ENCODE measurements around the gene CDH22.

CDH22 gene

GRCh38 chr20:46333161-46333991 is 25.1 kb upstream of the CDH22 start:
- H3K4me3 ChIP-seq (ENCODE audit: low read length): no peak overlapping the region
- no peak for TF ChIP-seq CTCF (conservative IDR thresholded peaks at IDR 0.05; ENCODE audit: low read depth, low read length)
- DNase-seq (ENCODE audit: low read depth): no peak

GRCh38 chr20:46332373-46333160 is 24.3 kb upstream of the CDH22 start:
- no peak for DNase-seq (ENCODE audit: low read depth)
- H3K4me3 ChIP-seq (ENCODE audit: low read length): no peak overlapping the region
- no peak for TF ChIP-seq CTCF (conservative IDR thresholded peaks at IDR 0.05; ENCODE audit: low read depth, low read length)

DNA sequence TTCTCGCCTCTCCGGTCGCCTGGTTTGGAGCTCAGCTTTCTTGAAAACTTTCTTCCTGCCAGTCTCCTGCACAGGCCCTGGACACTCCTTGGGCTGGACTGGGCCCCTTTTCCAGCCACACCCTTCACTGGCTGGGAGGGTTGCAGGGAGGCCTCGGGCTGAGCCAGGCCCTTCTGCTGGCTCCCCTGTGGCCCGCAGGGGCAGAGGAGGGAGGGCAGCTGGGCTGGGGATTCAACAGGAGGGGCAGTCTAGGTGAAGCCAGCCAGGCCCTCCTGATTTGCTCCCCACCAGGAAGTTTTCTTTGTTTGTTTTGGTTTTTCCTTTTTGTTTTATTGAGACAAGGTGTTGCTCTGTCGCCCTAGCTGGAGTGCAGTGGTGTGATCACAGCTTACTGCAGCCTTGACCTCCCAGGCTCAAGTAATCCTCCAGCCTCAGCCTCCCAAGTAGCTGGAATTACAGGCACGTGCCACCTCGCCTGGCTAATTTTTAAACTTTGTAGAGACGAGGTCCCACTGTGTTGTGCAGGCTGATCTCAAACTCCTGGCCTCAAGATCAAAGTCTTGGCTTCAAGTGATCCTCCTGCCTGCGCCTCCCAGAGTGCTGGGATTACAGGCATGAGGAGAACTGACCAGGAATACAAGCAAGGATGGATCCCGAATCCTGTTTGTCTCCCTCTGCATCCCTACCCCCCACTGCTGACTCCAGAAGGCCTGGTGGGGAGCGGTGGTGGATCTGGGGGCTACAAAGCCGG is 23.5 kb upstream of the CDH22 start:
- no peak for TF ChIP-seq CTCF (conservative IDR thresholded peaks at IDR 0.05; ENCODE audit: low read depth, low read length)
- no peak overlapping the region for H3K4me3 ChIP-seq (ENCODE audit: low read length)
- no peak for DNase-seq (ENCODE audit: low read depth)

- TF ChIP-seq CTCF (conservative IDR thresholded peaks at IDR 0.05; ENCODE audit: low read depth, low read length): no peak
- no peak for DNase-seq (ENCODE audit: low read depth)
- no peak overlapping the region for H3K4me3 ChIP-seq (ENCODE audit: low read length)
Observed at GRCh38 chr20:46330831-46331371, 22.6 kb upstream of the CDH22 start.

DNA sequence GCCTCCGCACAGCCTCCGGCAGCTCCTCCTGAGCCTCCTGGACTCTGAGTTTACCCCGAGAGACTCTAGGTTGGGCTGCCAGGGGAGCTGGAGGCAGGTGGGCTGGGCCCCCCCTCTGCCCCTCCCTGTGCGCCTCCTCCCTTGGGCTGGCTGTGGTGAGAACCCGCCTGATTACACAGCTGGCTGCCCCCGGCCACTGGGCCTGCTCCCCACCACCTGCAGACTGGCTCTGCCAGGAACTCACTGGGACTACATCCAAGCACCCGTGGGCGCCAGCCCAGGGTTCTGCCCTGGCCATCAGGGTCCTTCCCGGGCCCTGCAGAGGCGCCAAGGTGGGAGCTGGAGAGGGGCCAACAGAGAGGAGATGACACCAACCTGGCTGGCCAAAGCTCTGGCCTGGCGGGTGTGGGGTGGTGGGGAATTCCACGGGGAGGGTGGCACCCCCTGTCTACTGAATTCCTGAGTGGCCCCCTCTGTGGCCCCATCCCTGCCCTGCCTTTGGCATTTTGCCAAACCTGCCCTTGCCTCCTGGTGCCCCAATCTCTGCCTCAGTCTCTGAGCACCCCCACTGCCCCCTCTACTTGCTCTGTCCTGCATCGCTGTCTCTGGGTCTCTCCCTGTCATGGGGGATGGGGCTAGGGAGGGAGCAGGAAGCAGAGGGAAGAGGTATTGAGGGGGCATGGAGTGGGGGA is 21.9 kb upstream of the CDH22 start:
- DNase-seq (ENCODE audit: low read depth): no peak
- H3K4me3 ChIP-seq (ENCODE audit: low read length): no peak overlapping the region
- no peak for TF ChIP-seq CTCF (conservative IDR thresholded peaks at IDR 0.05; ENCODE audit: low read depth, low read length)

- no peak overlapping the region for H3K4me3 ChIP-seq (ENCODE audit: low read length)
- no peak for DNase-seq (ENCODE audit: low read depth)
- no peak for TF ChIP-seq CTCF (conservative IDR thresholded peaks at IDR 0.05; ENCODE audit: low read depth, low read length)
Observed at GRCh38 chr20:46328200-46328882, 20.0 kb upstream of the CDH22 start.
